Mesenchymal stem cell (in vitro differentiated cells and primary cell): ENCODE measurements around the gene RASGEF1C.

Experiments
- DNase-seq: peaks from one replicate; pipeline ENCODE4 v3.0.0-alpha.2; 2013
- H2AFZ ChIP-seq: one replicate; pipeline ENCODE4 v1.6.1; 2013; ENCODE audit warnings: low read depth, mild to moderate bottlenecking, control low read depth, inconsistent platforms, low read length, moderate library complexity
- H2AK5ac ChIP-seq: 2 replicates; pipeline ENCODE4 v1.6.1; 2013; ENCODE audit warnings: low read length, moderate library complexity, mild to moderate bottlenecking, inconsistent platforms; ENCODE audit not compliant: severe bottlenecking
- H2BK120ac ChIP-seq: one replicate; pipeline ENCODE4 v1.6.1; 2013; ENCODE audit warnings: low read depth, mild to moderate bottlenecking, inconsistent platforms, low read length, moderate library complexity
- H2BK12ac ChIP-seq, 2 experiments: one replicate each; pipeline ENCODE4 v1.6.1; 2013; ENCODE audit warnings: inconsistent platforms in 2 of 2, low read length in 2 of 2, mild to moderate bottlenecking in 2 of 2, moderate library complexity in 2 of 2, control low read depth in 1 of 2
- H2BK15ac ChIP-seq: one replicate; pipeline ENCODE4 v1.6.1; 2013; ENCODE audit warnings: mild to moderate bottlenecking, low read depth, inconsistent platforms; ENCODE audit not compliant: poor library complexity, severe bottlenecking
- H2BK5ac ChIP-seq: 2 replicates; pipeline ENCODE4 v1.6.1; 2013; ENCODE audit warnings: low read depth, mild to moderate bottlenecking, low read length, control low read depth, inconsistent platforms; ENCODE audit not compliant: poor library complexity, severe bottlenecking
- H3K14ac ChIP-seq, 2 experiments: one replicate each; pipeline ENCODE4 v1.6.1; 2013; ENCODE audit warnings: inconsistent platforms in 2 of 2, low read length in 2 of 2, control low read depth in 1 of 2, mild to moderate bottlenecking in 1 of 2, moderate library complexity in 1 of 2
- H3K18ac ChIP-seq, 2 experiments: one replicate each; pipeline ENCODE4 v1.6.1; 2013; ENCODE audit warnings: inconsistent platforms in 2 of 2, low read length in 2 of 2, control low read depth in 1 of 2, low read depth in 1 of 2, mild to moderate bottlenecking in 1 of 2
- H3K23ac ChIP-seq, 2 experiments: one replicate each; pipeline ENCODE4 v1.6.1; 2013; ENCODE audit warnings: inconsistent platforms in 2 of 2, low read length in 2 of 2, mild to moderate bottlenecking in 2 of 2, moderate library complexity in 2 of 2, control low read depth in 1 of 2
- H3K27ac ChIP-seq: 2 replicates; pipeline ENCODE4 v1.5.1; 2013; ENCODE audit warnings: mild to moderate bottlenecking, moderate library complexity, low read length, control low read depth, inconsistent platforms; ENCODE audit not compliant: poor library complexity, severe bottlenecking
- H3K27me3 ChIP-seq, 2 experiments: 2 replicates each; pipeline versions ENCODE4 v1.6.1 to v1.7.0; 2013; ENCODE audit warnings: low read length in 2 of 2, mild to moderate bottlenecking in 2 of 2, moderate library complexity in 2 of 2, control low read depth in 1 of 2, inconsistent platforms in 1 of 2; ENCODE audit not compliant: control insufficient read depth in 1 of 2, insufficient read depth in 1 of 2
- H3K36me3 ChIP-seq, 2 experiments: 2 replicates each; pipeline versions ENCODE4 v1.6.1 to v1.7.0; 2013; ENCODE audit warnings: low read length in 2 of 2, control low read depth in 1 of 2, inconsistent platforms in 1 of 2, low read depth in 1 of 2, mild to moderate bottlenecking in 1 of 2; ENCODE audit not compliant: insufficient read depth in 2 of 2, control insufficient read depth in 1 of 2
- H3K4ac ChIP-seq, 2 experiments: one replicate each; pipeline ENCODE4 v1.6.1; 2013; ENCODE audit warnings: inconsistent platforms in 2 of 2, low read length in 2 of 2, mild to moderate bottlenecking in 2 of 2, moderate library complexity in 2 of 2, control low read depth in 1 of 2, low read depth in 1 of 2
- H3K4me1 ChIP-seq: 2 replicates; pipeline ENCODE4 v1.6.1; 2013; ENCODE audit warnings: low read depth, low read length, control low read depth; ENCODE audit not compliant: control insufficient read depth, insufficient read depth
- H3K4me2 ChIP-seq: 2 replicates; pipeline ENCODE4 v1.6.1; 2013; ENCODE audit warnings: low read length, mild to moderate bottlenecking, inconsistent platforms; ENCODE audit not compliant: poor library complexity, severe bottlenecking
- H3K4me3 ChIP-seq, 2 experiments: 2 replicates each; pipeline versions ENCODE4 v1.5.1 to v1.7.0; 2013; ENCODE audit warnings: low read length in 2 of 2, mild to moderate bottlenecking in 2 of 2, control low read depth in 1 of 2, low read depth in 1 of 2; ENCODE audit not compliant: insufficient read depth in 1 of 2
- H3K79me1 ChIP-seq: replicated peaks from 2 replicates; pipeline ENCODE4 v1.6.1; 2013; ENCODE audit warnings: mild to moderate bottlenecking, control low read depth, low read length, inconsistent platforms; ENCODE audit not compliant: poor library complexity, severe bottlenecking
- H3K9ac ChIP-seq: 2 replicates; pipeline ENCODE4 v1.7.0; 2013; ENCODE audit warnings: mild to moderate bottlenecking, low read length, moderate library complexity
- H3K9me3 ChIP-seq: 2 replicates; pipeline ENCODE4 v1.7.0; 2013; ENCODE audit warnings: mild to moderate bottlenecking, low read length; ENCODE audit not compliant: control insufficient read depth
- H4K8ac ChIP-seq: one replicate; pipeline ENCODE4 v1.6.1; 2013; ENCODE audit warnings: inconsistent platforms, mild to moderate bottlenecking, low read length, moderate library complexity
- H4K91ac ChIP-seq: one replicate; pipeline ENCODE4 v1.6.1; 2013; ENCODE audit warnings: mild to moderate bottlenecking, low read length, inconsistent platforms
- WGBS: methylation state at CpG from one replicate; pipeline ENCODE4 v1.1.7; 2013; ENCODE audit warnings: mixed read lengths; 5-methylcytosine and 5-hydroxymethylcytosine counted together

Gene RASGEF1C

DNA sequence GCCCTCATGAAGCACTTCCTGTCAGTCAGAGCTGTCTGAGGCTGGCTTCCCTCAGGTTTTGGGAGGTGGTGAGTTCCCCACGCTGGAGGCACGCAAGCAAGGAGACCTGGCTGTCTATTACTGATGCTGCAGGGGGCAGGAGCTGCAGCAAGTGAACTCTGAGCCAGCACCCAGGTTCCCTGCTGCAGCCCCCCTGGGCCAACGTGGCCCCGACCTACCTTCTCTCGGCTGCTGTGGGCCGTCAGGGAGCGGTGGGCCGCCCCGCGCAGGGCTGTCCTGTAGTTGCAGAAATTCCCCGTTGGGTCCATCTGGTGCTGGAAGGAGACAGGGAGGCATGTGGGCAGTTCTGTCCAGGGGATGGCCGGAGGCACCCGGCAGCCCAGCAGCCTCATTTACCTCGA, 90.6 kb downstream of the RASGEF1C start:
- Histone ChIP-seq H3K4me1 (no peaks in the 10 kb centered on the region), H3K4me3 (no peak overlapping the region), H3K9ac (no peak overlapping the region), H3K79me1 (no peaks in the 10 kb centered on the region), H3K27ac (no peak overlapping the region), H3K27me3 (peaks cover 0 to 33% of the 10 kb centered on the region in 2 experiments), H3K18ac (no peak overlapping the region), H2AFZ (no peak overlapping the region), H3K4ac (no peak overlapping the region), H3K23ac (no peak overlapping the region), H3K36me3 (no peaks in the 10 kb centered on the region), H4K91ac (no peak overlapping the region), H4K8ac (no peak overlapping the region), H3K14ac (no peak overlapping the region), H3K9me3 (no peaks in the 10 kb centered on the region), H2AK5ac (no peak overlapping the region), H2BK15ac (no peak overlapping the region), H2BK5ac (no peak overlapping the region), H2BK120ac (no peak overlapping the region), H2BK12ac (no peak overlapping the region), H3K4me2 (no peak overlapping the region)
- DNase-seq: no peak
- WGBS: 95% methylated on average over 14 of the region's 14 CpGs

- H3K4me1 ChIP-seq: no peaks in the 10 kb centered on the region
- no peak overlapping the region for H4K91ac ChIP-seq
- H2BK12ac ChIP-seq: no peak overlapping the region
- H2BK15ac ChIP-seq: no peak overlapping the region
- no peak overlapping the region for H3K14ac ChIP-seq
- H3K23ac ChIP-seq: no peak overlapping the region
- no peak overlapping the region for H3K4me2 ChIP-seq
- H2AFZ ChIP-seq: no peak overlapping the region
- H3K4ac ChIP-seq: no peak overlapping the region
- no peak overlapping the region for H3K18ac ChIP-seq
- no peak overlapping the region for H2BK5ac ChIP-seq
- no peak overlapping the region for H3K9ac ChIP-seq
- H3K36me3 ChIP-seq: no peaks in the 10 kb centered on the region
- H2BK120ac ChIP-seq: no peak overlapping the region
- H3K79me1 ChIP-seq: no peaks in the 10 kb centered on the region
- 94% methylated on average over 14 of the region's 14 CpGs for WGBS
- H3K27me3 ChIP-seq: peaks cover 0 to 25% of the 10 kb centered on the region in 2 experiments
- DNase-seq: no peak
- no peak overlapping the region for H4K8ac ChIP-seq
- H2AK5ac ChIP-seq: no peak overlapping the region
- no peaks in the 10 kb centered on the region for H3K9me3 ChIP-seq
- H3K27ac ChIP-seq: no peak overlapping the region
- no peak overlapping the region for H3K4me3 ChIP-seq
Measured at GRCh38 chr5:180117000-180117725, 91.8 kb downstream of the RASGEF1C start.

DNA sequence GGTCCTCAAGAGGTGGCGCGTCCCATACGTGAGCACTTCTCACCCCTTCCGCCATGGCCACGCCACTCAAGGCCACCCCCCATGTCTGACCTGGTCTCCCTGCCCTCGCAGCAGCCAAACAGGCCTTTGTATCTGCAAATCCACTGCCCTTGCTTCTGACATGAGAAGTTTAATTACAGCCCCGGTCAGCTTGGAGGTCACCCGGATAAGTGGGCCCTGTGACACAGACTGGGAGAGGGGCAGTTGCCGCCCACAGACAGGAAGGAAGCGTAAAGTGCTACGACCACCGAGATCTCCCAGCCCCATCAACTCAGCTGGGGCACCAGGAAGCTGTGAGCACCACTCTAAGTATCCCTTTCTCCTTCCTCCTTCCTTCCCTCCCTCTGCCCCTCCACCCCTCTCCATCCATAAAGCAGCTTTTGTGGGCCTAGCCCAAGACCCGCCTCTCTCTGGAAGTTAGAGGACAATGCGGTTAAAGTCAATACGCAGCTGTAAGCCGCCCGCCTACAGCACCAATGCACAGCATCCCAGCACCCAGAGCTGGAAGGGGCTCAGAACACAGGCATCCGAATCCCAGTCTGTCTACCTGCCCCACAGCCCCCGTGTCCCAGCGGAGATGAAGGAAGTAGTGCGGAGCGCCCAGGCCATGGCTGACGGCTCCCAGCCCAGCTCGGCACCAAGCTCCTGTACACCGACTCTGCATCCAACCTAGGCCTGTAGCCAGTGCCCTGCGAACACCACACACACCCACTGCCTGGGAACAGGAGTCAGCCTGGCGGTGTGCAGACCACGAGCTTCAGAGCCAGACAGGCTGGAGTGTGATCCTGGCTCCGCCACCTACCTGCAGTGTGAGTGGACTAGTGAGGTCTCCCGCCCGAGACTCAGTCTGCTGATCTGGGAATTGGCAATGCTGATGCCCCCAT, 92.7 kb downstream of the RASGEF1C start:
- H4K91ac ChIP-seq: no peak overlapping the region
- H3K79me1 ChIP-seq: no peaks in the 10 kb centered on the region
- H4K8ac ChIP-seq: no peak overlapping the region
- H2BK5ac ChIP-seq: no peak overlapping the region
- WGBS: 78% methylated on average over 31 of the region's 31 CpGs
- no peak overlapping the region for H2BK120ac ChIP-seq
- H2AFZ ChIP-seq: no peak overlapping the region
- no peaks in the 10 kb centered on the region for H3K9me3 ChIP-seq
- H3K4me1 ChIP-seq: no peaks in the 10 kb centered on the region
- H3K27ac ChIP-seq: no peak overlapping the region
- no peak overlapping the region for H3K14ac ChIP-seq
- H3K9ac ChIP-seq: no peak overlapping the region
- no peak overlapping the region for H2BK12ac ChIP-seq
- H3K36me3 ChIP-seq: no peaks in the 10 kb centered on the region
- H2AK5ac ChIP-seq: no peak overlapping the region
- H3K23ac ChIP-seq: no peak overlapping the region
- peaks cover 0 to 18% of the 10 kb centered on the region in 2 experiments for H3K27me3 ChIP-seq
- DNase-seq: no peak
- H3K18ac ChIP-seq: no peak overlapping the region
- H3K4ac ChIP-seq: no peak overlapping the region
- H2BK15ac ChIP-seq: no peak overlapping the region
- no peak overlapping the region for H3K4me3 ChIP-seq
- no peak overlapping the region for H3K4me2 ChIP-seq

- Histone ChIP-seq H4K8ac (no peak overlapping the region), H3K4ac (no peak overlapping the region), H3K4me3 (no peak overlapping the region), H2AK5ac (no peak overlapping the region), H3K4me1 (no peaks in the 10 kb centered on the region), H3K27me3 (peaks cover 0 to 23% of the 10 kb centered on the region in 2 experiments), H3K23ac (no peak overlapping the region), H3K4me2 (no peak overlapping the region), H3K14ac (no peak overlapping the region), H3K18ac (no peak overlapping the region), H2AFZ (no peak overlapping the region), H3K27ac (no peak overlapping the region), H2BK5ac (no peak overlapping the region), H3K36me3 (no peaks in the 10 kb centered on the region), H2BK120ac (no peak overlapping the region), H4K91ac (no peak overlapping the region), H3K9ac (no peak overlapping the region), H3K9me3 (no peaks in the 10 kb centered on the region), H2BK15ac (no peak overlapping the region), H2BK12ac (no peak overlapping the region), H3K79me1 (no peaks in the 10 kb centered on the region)
- WGBS: 94% methylated on average over 11 of the region's 14 CpGs
- no peak for DNase-seq
Measured at GRCh38 chr5:180115326-180116076, 93.5 kb downstream of the RASGEF1C start.
